Neuronal stem cell (in vitro differentiated cells): ENCODE data around the gene COL25A1.

Experiments used
- DNase-seq: peaks from one replicate; pipeline ENCODE4 v3.0.0-alpha.2; 2013; ENCODE audit warnings: low spot score
- H2AFZ ChIP-seq: one replicate; pipeline ENCODE4 v1.6.1; 2013; ENCODE audit warnings: mild to moderate bottlenecking, low read length, inconsistent platforms
- H2AK5ac ChIP-seq: 2 replicates; pipeline ENCODE4 v1.6.1; 2013; ENCODE audit warnings: low read depth, mild to moderate bottlenecking, inconsistent platforms, low read length, moderate library complexity, mixed read lengths
- H2BK120ac ChIP-seq: 2 replicates; pipeline ENCODE4 v1.6.1; 2013; ENCODE audit warnings: low read depth, mild to moderate bottlenecking, inconsistent platforms, low read length, moderate library complexity, mixed read lengths
- H2BK12ac ChIP-seq: one replicate; pipeline ENCODE4 v1.6.1; 2013; ENCODE audit warnings: low read length, inconsistent platforms
- H2BK15ac ChIP-seq: 2 replicates; pipeline ENCODE4 v1.6.1; 2013; ENCODE audit warnings: mild to moderate bottlenecking, low read length, inconsistent platforms, mixed read lengths
- H2BK5ac ChIP-seq: one replicate; pipeline ENCODE4 v1.6.1; 2013; ENCODE audit warnings: inconsistent platforms, mild to moderate bottlenecking, low read length, moderate library complexity
- H3K14ac ChIP-seq: one replicate; pipeline ENCODE4 v1.6.1; 2013; ENCODE audit warnings: low read length, inconsistent platforms
- H3K18ac ChIP-seq: 2 replicates; pipeline ENCODE4 v1.6.1; 2013; ENCODE audit warnings: low read length, inconsistent platforms
- H3K23ac ChIP-seq: 2 replicates; pipeline ENCODE4 v1.6.1; 2013; ENCODE audit warnings: low read depth, mild to moderate bottlenecking, mixed read lengths, low read length, inconsistent platforms; ENCODE audit not compliant: poor library complexity
- H3K27ac ChIP-seq: replicated peaks from 3 replicates; pipeline ENCODE4 v1.5.1; 2013; ENCODE audit warnings: low read length, inconsistent platforms
- H3K27me3 ChIP-seq, 3 experiments: 2 replicates each; pipeline ENCODE4 v1.6.1; 2013; ENCODE audit warnings: low read length in 3 of 3, mild to moderate bottlenecking in 2 of 3, inconsistent platforms in 1 of 3, low read depth in 1 of 3, mixed read lengths in 1 of 3, moderate library complexity in 1 of 3; ENCODE audit not compliant: control insufficient read depth in 3 of 3, insufficient read depth in 3 of 3
- H3K36me3 ChIP-seq, 2 donors: replicated peaks in 1 of 2; 2 replicates each; pipeline ENCODE4 v1.6.1; 2013; ENCODE audit warnings: low read length in 2 of 2; ENCODE audit not compliant: control insufficient read depth in 2 of 2, insufficient read depth in 2 of 2
- H3K4ac ChIP-seq: 2 replicates; pipeline ENCODE4 v1.6.1; 2013; ENCODE audit warnings: inconsistent platforms, mild to moderate bottlenecking, low read length, moderate library complexity
- H3K4me1 ChIP-seq, 2 donors: 1 replicate in 1 of 2; 2 replicates in 1 of 2; pipeline ENCODE4 v1.6.1; 2013; ENCODE audit warnings: low read length in 2 of 2, low read depth in 1 of 2; ENCODE audit not compliant: control insufficient read depth in 2 of 2, insufficient read depth in 1 of 2
- H3K4me2 ChIP-seq: one replicate; pipeline ENCODE4 v1.6.1; 2013; ENCODE audit warnings: mild to moderate bottlenecking, low read length, inconsistent platforms; ENCODE audit not compliant: insufficient read depth, poor library complexity, severe bottlenecking
- H3K4me3 ChIP-seq, 2 donors: 2 replicates each; pipeline ENCODE4 v1.5.1; 2013; ENCODE audit warnings: low read length in 2 of 2, mild to moderate bottlenecking in 2 of 2, inconsistent platforms in 1 of 2, moderate library complexity in 1 of 2
- H3K79me1 ChIP-seq: one replicate; pipeline ENCODE4 v1.6.1; 2013; ENCODE audit warnings: low read depth, mild to moderate bottlenecking, inconsistent platforms, low read length, moderate library complexity
- H3K9ac ChIP-seq: one replicate; pipeline ENCODE4 v1.6.1; 2013; ENCODE audit warnings: mild to moderate bottlenecking, low read depth, low read length, inconsistent platforms; ENCODE audit not compliant: poor library complexity
- H3K9me3 ChIP-seq, 2 donors: replicated peaks in 1 of 2; 2 replicates each; pipeline versions ENCODE3 to v1.6.1; 2013; ENCODE audit warnings: low read length in 2 of 2, mild to moderate bottlenecking in 2 of 2, inconsistent platforms in 1 of 2, low read depth in 1 of 2, mixed read lengths in 1 of 2, moderate library complexity in 1 of 2; ENCODE audit not compliant: control insufficient read depth in 2 of 2, insufficient read depth in 1 of 2
- H4K8ac ChIP-seq: one replicate; pipeline ENCODE4 v1.6.1; 2013; ENCODE audit warnings: low read depth, mild to moderate bottlenecking, inconsistent platforms, low read length, moderate library complexity
- H4K91ac ChIP-seq: one replicate; pipeline ENCODE4 v1.6.1; 2013; ENCODE audit warnings: low read length, low read depth, mild to moderate bottlenecking, inconsistent platforms; ENCODE audit not compliant: poor library complexity
- WGBS, 2 donors: extraction: QIAGEN DNeasy Blood & Tissue Kit; methylation state at CpG; one replicate each; pipeline ENCODE4 v1.1.7; 2013; ENCODE audit warnings: missing lambda C conversion rate in 2 of 2, mixed read lengths in 1 of 2; ENCODE audit not compliant: insufficient read length in 2 of 2, insufficient replicate concordance in 1 of 2; ENCODE audit errors: extremely low coverage in 2 of 2; 5-methylcytosine and 5-hydroxymethylcytosine counted together

COL25A1 gene

DNA sequence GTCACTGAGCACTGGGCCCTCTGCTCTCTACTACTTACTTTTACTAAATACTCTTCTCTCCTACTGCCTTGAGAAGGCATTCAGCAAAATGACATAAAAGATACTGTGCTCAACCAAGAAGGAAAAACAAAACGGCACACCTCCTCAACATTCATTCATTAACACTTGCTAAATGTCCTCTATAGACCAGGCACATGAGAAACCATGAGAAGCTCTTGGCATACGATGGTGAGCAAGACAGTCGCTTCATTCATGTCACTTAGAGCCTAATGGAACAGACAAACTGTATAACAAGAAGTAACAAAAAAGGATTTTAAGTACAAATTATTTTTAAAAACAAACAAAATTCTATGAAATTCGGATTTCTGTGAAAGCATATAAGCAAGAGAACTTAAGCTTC is 38.7 kb downstream of the COL25A1 start:
- H3K18ac ChIP-seq: no peak overlapping the region
- no peak overlapping the region for H3K27ac ChIP-seq
- no peak for DNase-seq
- no peaks in the 10 kb centered on the region for H3K4me1 ChIP-seq
- no peak overlapping the region for H3K23ac ChIP-seq
- no peak overlapping the region for H2BK15ac ChIP-seq
- H3K36me3 ChIP-seq: no peaks in the 10 kb centered on the region
- no peak overlapping the region for H2BK12ac ChIP-seq
- no peak overlapping the region for H2AFZ ChIP-seq
- no peak overlapping the region for H4K8ac ChIP-seq
- H3K4ac ChIP-seq: no peak overlapping the region
- no peak overlapping the region for H2BK5ac ChIP-seq
- H3K4me2 ChIP-seq: no peak overlapping the region
- H2BK120ac ChIP-seq: no peak overlapping the region
- no peak overlapping the region for H3K14ac ChIP-seq
- H3K4me3 ChIP-seq: no peak overlapping the region
- H2AK5ac ChIP-seq: no peak overlapping the region
- no peak overlapping the region for H3K9ac ChIP-seq
- H4K91ac ChIP-seq: no peak overlapping the region
- H3K9me3 ChIP-seq: no peaks in the 10 kb centered on the region
- no peaks in the 10 kb centered on the region for H3K79me1 ChIP-seq
- no CpG with 5 or more reads among the region's 4 CpGs for WGBS, 2 donors
- H3K27me3 ChIP-seq: peaks cover 0 to 41% (median 0%) of the 10 kb centered on the region in 3 experiments

DNA sequence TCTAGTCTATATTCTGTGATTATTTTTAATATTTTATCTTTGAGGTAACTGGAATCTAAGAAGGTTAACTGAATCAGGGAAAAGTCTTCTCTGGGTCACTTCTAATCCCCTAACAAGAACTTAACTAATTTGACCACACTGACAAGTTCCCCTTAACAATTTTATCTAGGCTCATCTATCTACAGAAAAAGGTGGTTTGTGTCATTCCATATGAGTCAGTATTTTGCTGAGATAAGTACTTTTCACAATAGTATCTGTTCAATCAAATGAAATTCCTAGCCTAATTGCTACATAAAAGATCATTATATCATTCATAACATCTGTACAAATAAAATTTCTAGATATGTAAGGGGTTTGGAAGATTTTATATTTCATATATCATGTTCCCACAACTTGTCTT is 45.6 kb downstream of the COL25A1 start:
- Histone ChIP-seq H3K4me3 (no peak overlapping the region), H2BK15ac (no peak overlapping the region), H3K27ac (no peak overlapping the region), H3K4me1 (no peaks in the 10 kb centered on the region), H2AK5ac (no peak overlapping the region), H2BK120ac (no peak overlapping the region), H3K18ac (no peak overlapping the region), H2BK12ac (no peak overlapping the region), H3K23ac (no peak overlapping the region), H4K8ac (no peak overlapping the region), H3K79me1 (no peaks in the 10 kb centered on the region), H2BK5ac (no peak overlapping the region), H3K9ac (no peak overlapping the region), H3K4me2 (no peak overlapping the region), H3K36me3 (no peaks in the 10 kb centered on the region), H2AFZ (no peak overlapping the region), H3K27me3 (peaks cover 0 to 11% (median 0%) of the 10 kb centered on the region in 3 experiments), H4K91ac (no peak overlapping the region), H3K9me3 (no peaks in the 10 kb centered on the region), H3K14ac (no peak overlapping the region), H3K4ac (no peak overlapping the region)
- no peak for DNase-seq

DNA sequence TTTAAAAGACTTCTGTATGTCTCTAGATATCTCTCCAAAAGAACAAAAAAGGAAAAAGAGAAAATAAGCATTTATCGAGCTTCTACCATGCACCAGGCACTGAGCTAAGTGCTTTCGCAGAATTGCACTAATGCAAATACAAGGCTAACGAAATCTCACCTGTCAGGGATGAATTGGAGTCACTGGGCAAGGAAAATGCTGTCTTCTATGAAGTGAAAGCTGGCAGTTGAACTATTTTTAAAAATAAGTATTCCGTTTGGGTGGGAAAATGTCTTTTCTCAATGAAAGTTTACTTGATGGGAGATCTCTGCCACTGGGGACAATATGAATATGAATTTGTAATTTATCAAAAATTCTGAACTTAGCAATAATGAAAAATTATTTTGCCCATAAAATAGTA is 47.6 kb downstream of the COL25A1 start:
- DNase-seq: no peak
- H3K79me1 ChIP-seq: no peaks in the 10 kb centered on the region
- no peak overlapping the region for H3K18ac ChIP-seq
- no peaks in the 10 kb centered on the region for H3K36me3 ChIP-seq
- H4K91ac ChIP-seq: no peak overlapping the region
- H3K14ac ChIP-seq: no peak overlapping the region
- no peak overlapping the region for H2AFZ ChIP-seq
- no peak overlapping the region for H4K8ac ChIP-seq
- no peak overlapping the region for H3K23ac ChIP-seq
- WGBS, 2 donors: no CpG with 5 or more reads among the region's 4 CpGs
- H3K4ac ChIP-seq: no peak overlapping the region
- peaks cover 0 to 11% (median 0%) of the 10 kb centered on the region in 3 experiments for H3K27me3 ChIP-seq
- no peak overlapping the region for H2BK15ac ChIP-seq
- no peaks in the 10 kb centered on the region for H3K9me3 ChIP-seq
- H2AK5ac ChIP-seq: no peak overlapping the region
- no peak overlapping the region for H3K9ac ChIP-seq
- H3K4me3 ChIP-seq: no peak overlapping the region
- no peak overlapping the region for H3K4me2 ChIP-seq
- no peak overlapping the region for H2BK12ac ChIP-seq
- no peaks in the 10 kb centered on the region for H3K4me1 ChIP-seq
- H2BK5ac ChIP-seq: no peak overlapping the region
- no peak overlapping the region for H3K27ac ChIP-seq
- H2BK120ac ChIP-seq: no peak overlapping the region

DNA sequence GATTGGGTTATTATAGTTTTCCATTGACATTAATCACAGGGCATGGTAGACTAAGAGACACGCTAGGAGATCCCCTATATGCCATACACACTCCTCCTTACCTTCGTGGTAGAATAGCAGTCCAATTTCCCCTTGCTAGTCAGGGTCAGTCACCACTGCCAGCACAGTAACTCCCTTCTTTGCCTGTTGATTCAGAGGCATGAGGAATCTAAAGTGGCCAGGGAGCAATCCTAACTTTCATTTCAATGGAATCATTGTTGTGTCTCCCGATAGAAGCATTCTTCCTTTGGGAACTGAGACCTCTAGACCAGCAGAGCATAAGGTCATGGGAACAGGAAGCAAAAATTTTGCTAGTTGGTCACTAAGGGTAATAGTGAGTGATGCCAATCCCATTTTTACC is 51.1 kb downstream of the COL25A1 start:
- Histone ChIP-seq H2AFZ (no peak overlapping the region), H4K91ac (no peak overlapping the region), H3K18ac (no peak overlapping the region), H3K9me3 (no peaks in the 10 kb centered on the region), H3K23ac (no peak overlapping the region), H3K27me3 (no peaks in the 10 kb centered on the region), H3K4ac (no peak overlapping the region), H2BK15ac (no peak overlapping the region), H3K14ac (no peak overlapping the region), H4K8ac (no peak overlapping the region), H2BK120ac (no peak overlapping the region), H3K9ac (no peak overlapping the region), H2BK12ac (no peak overlapping the region), H3K36me3 (no peaks in the 10 kb centered on the region), H3K4me3 (no peak overlapping the region), H3K4me2 (no peak overlapping the region), H2AK5ac (no peak overlapping the region), H3K27ac (no peak overlapping the region), H2BK5ac (no peak overlapping the region), H3K4me1 (no peaks in the 10 kb centered on the region), H3K79me1 (no peaks in the 10 kb centered on the region)
- no peak for DNase-seq
- WGBS, 2 donors: no CpG with 5 or more reads among the region's 3 CpGs
